ENCODE results near the gene RHBDL3.
"Not testable (repeated sequence)": the region's sequence is repeated elsewhere in the genome, so short reads cannot be mapped to it uniquely, and the experiment has no call there.

- not testable (repeated sequence) for TF ChIP-seq CTCF (conservative IDR thresholded peaks at IDR 0.05; ENCODE audit: low read length); EZH2phosphoT487 (IDR thresholded peaks at IDR 0.05; ENCODE audit: borderline replicate concordance, low read depth, low read length)
Observed at GRCh38 chr17:32352734-32353133, 87.1 kb downstream of the RHBDL3 start.

Measured in OCI-LY7 (cell line).